ENCODE results near the gene ARL15. TPM values are rescaled to one million over a fixed set of nuclear protein-coding genes. Genes with fewer than 3 reads are reported as not detected.

Gene ARL15
- total RNA-seq, 1 experiment from 2014 or later: 13.0 TPM

DNA sequence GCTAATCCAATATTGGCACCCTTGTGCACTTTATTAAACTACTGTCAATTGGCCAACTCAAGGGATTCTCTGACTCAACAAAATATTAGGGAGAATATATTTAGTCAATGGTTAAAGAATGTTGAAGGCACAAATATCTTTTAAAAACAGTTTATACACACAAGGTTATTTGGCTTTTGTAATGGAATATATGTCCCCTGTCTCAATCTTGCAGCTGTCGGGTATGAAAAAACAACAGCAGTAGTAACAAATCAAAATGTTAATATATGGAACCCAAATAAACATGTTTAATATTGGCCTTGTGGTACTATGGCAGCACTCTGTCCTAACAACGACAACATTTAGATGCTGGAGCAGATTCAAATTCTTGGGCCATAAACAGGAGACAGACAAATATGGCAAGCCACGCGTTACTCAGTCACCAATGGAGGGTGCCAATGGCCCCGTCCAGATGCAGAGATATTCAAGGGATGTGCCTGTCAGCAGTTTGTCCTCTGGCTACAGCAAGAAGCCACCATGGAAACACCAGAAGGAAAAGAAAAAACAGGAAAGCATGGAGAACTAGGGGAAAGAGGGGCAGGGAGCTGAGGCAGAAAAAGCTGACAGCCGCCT is 408.0 kb downstream of the ARL15 start:
- TF ChIP-seq, protein P1, sequence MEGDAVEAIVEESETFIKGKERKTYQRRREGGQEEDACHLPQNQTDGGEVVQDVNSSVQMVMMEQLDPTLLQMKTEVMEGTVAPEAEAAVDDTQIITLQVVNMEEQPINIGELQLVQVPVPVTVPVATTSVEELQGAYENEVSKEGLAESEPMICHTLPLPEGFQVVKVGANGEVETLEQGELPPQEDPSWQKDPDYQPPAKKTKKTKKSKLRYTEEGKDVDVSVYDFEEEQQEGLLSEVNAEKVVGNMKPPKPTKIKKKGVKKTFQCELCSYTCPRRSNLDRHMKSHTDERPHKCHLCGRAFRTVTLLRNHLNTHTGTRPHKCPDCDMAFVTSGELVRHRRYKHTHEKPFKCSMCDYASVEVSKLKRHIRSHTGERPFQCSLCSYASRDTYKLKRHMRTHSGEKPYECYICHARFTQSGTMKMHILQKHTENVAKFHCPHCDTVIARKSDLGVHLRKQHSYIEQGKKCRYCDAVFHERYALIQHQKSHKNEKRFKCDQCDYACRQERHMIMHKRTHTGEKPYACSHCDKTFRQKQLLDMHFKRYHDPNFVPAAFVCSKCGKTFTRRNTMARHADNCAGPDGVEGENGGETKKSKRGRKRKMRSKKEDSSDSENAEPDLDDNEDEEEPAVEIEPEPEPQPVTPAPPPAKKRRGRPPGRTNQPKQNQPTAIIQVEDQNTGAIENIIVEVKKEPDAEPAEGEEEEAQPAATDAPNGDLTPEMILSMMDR (conservative IDR thresholded peaks at IDR 0.05): no peak
- Histone ChIP-seq H2BK5ac (ENCODE audit: insufficient read length, low read length) (no peak overlapping the region), H3K9me3 (ENCODE audit: control insufficient read depth, low read depth, low read length) (no peaks in the 10 kb centered on the region), H3K27me3 (ENCODE audit: insufficient read depth, low read length) (no peaks in the 10 kb centered on the region), H2AFZ (ENCODE audit: low read length) (no peak overlapping the region), H3K56ac (ENCODE audit: insufficient read length, low read depth, low read length) (no peak overlapping the region), H3K18ac (ENCODE audit: insufficient read length, low read depth, low read length) (no peak overlapping the region), H3K14ac (ENCODE audit: insufficient read depth, low read length) (no peak overlapping the region), H2BK12ac (ENCODE audit: insufficient read length, low read depth, low read length) (no peak overlapping the region), H3K79me2 (ENCODE audit: insufficient read depth, low read length) (no peaks in the 10 kb centered on the region), H3K27ac (ENCODE audit: insufficient read length, low read depth, low read length) (no peak overlapping the region), H3T11ph (ENCODE audit: low read length) (no peak overlapping the region), H2AK5ac (ENCODE audit: insufficient read length, low read length) (no peak overlapping the region), H3K9ac (ENCODE audit: extremely low read depth, insufficient read length, low read length) (no peak overlapping the region), H3K4ac (ENCODE audit: low read depth, low read length) (no peak overlapping the region), H4K20me1 (ENCODE audit: control insufficient read depth, insufficient read depth, insufficient read length) (no peaks in the 10 kb centered on the region), H4K8ac (replicated peaks; ENCODE audit: insufficient read length, low read depth, low read length) (no peak overlapping the region), H3K4me2 (ENCODE audit: insufficient read depth, insufficient read length, low read length) (no peak overlapping the region), H3K23ac (ENCODE audit: insufficient read length, low read depth, low read length) (no peak overlapping the region), H4K91ac (ENCODE audit: insufficient read length, low read depth, low read length) (no peak overlapping the region), H3K4me1 (ENCODE audit: insufficient read depth, low read length) (no peaks in the 10 kb centered on the region), H2BK15ac (ENCODE audit: low read depth, low read length) (no peak overlapping the region), H2BK20ac (ENCODE audit: low read depth, low read length, poor library complexity, severe bottlenecking) (no peak overlapping the region), H3K79me1 (ENCODE audit: insufficient read depth, low read depth, low read length, poor library complexity, severe bottlenecking) (no peaks in the 10 kb centered on the region), H3K23me2 (ENCODE audit: insufficient read length, low read depth, low read length, poor library complexity, severe bottlenecking) (no peaks in the 10 kb centered on the region), H2BK120ac (ENCODE audit: low read depth, low read length, poor library complexity, severe bottlenecking) (no peak overlapping the region), H4K5ac (ENCODE audit: insufficient read length, low read depth, low read length) (no peak overlapping the region)
- H3K36me3 Mint-ChIP-seq (ENCODE audit: insufficient read depth in 1 of 3, low read depth in 3 of 3): peaks cover 0 to 3% (median 1%) of the 10 kb centered on the region in 3 experiments; a peak in 4 of 7 replicates
- H3K4me1 Mint-ChIP-seq: no peaks in the 10 kb centered on the region; a peak in 1 of 4 replicates
- no CpG with 5 or more reads among the region's 6 CpGs for WGBS (ENCODE audit: extremely low coverage, insufficient read length, low lambda C conversion rate)
- no peak overlapping the region for H3K4me3 Mint-ChIP-seq
- H3K27me3 Mint-ChIP-seq (ENCODE audit: low read depth): no peaks in the 10 kb centered on the region
- DNase-seq: no peak
- H3K27ac Mint-ChIP-seq: no peak overlapping the region
- H3K9me3 Mint-ChIP-seq: peaks cover 4 to 5% of the 10 kb centered on the region in 2 experiments; a peak in 1 of 5 replicates
